ENCODE measurements around the gene ARHGAP32.
A peak's percentile ranks its signal among the peaks of the same experiment; 100 is the strongest.

Gene ARHGAP32

DNA sequence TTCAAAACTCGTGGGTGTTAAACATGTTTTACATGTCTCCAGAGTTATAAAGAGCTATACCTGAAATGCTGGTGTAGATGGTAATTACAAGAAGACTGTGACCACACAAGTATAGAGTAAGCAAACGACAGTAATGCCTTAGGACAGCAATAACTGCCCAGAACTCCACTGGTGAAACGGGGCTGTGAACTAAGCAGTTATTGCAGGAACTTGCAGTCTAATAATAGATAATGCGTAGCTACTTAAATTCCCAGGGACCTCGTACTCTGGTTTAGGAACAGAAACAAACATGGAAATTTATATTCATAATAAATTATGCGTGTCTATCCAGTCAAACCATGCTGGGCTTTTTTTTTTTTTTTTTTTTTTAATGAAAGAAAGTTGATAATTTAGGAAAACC, 224.5 kb downstream of the ARHGAP32 start:
- Histone ChIP-seq H3K27me3 (ENCODE audit: insufficient read depth, low read length) (no peaks in the 10 kb centered on the region), H3K36me3 (ENCODE audit: control insufficient read depth in 1 of 2, insufficient read depth in 2 of 2, low read length in 2 of 2) (peaks cover 25 to 31% of the 10 kb centered on the region in 2 experiments), H3K14ac (ENCODE audit: low read length) (no peak overlapping the region), H3K23ac (ENCODE audit: low read length) (no peak overlapping the region), H3K4me3 (ENCODE audit: low read depth, low read length) (no peak overlapping the region), H4K8ac (ENCODE audit: low read depth, low read length) (no peak overlapping the region), H3K4me1 (ENCODE audit: control insufficient read depth in 1 of 2, insufficient read depth in 2 of 2, low read length in 2 of 2) (no peaks in the 10 kb centered on the region), H3K9me3 (ENCODE audit: insufficient read depth, low read depth, low read length) (no peaks in the 10 kb centered on the region), H3K18ac (ENCODE audit: low read length) (no peak overlapping the region), H2AFZ (ENCODE audit: insufficient read depth, low read length, poor library complexity) (no peak overlapping the region), H3K27ac (ENCODE audit: low read depth, low read length) (no peak overlapping the region), H3K9ac (ENCODE audit: low read length) (no peak overlapping the region), H3K79me1 (ENCODE audit: low read length) (no peaks in the 10 kb centered on the region), H4K91ac (ENCODE audit: low read depth, low read length) (no peak overlapping the region), H2BK12ac (ENCODE audit: low read length) (no peak overlapping the region), H3K79me2 (ENCODE audit: control insufficient read depth, insufficient read depth, low read length, poor library complexity) (no peaks in the 10 kb centered on the region), H2AK5ac (ENCODE audit: low read length) (no peak overlapping the region), H3K4me2 (ENCODE audit: low read length) (no peak overlapping the region), H2BK120ac (ENCODE audit: insufficient read depth, low read length, poor library complexity) (no peak overlapping the region), H4K12ac (ENCODE audit: low read depth, low read length) (no peak overlapping the region), H2BK5ac (ENCODE audit: low read depth, low read length, poor library complexity) (no peak overlapping the region), H3K4ac (ENCODE audit: low read depth, low read length) (no peak overlapping the region)
- DNase-seq = no peak
- WGBS (ENCODE audit: extremely low coverage, insufficient coverage, insufficient read length) = no CpG with 5 or more reads among the region's 6 CpGs

DNA sequence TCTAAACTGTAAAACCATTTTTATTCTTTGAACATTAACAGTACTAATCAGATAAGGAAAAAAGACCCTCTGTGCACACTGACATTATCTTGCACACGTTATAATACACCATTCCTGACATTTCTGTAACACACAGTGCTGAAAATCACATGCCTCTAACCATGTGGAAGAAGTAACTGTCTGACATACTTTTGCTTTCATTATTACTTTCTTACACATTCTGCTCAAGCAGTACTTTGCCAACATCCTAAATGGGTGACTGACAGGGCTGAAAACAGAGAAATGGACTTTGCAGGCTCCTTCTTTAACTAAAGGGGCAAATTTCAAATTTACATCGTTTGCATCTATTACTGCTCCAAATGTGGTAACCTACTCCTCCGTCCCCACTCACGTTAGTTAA, 226.6 kb downstream of the ARHGAP32 start:
- Histone ChIP-seq H3K4me2 (ENCODE audit: low read length) (no peak overlapping the region), H3K27me3 (ENCODE audit: insufficient read depth, low read length) (no peaks in the 10 kb centered on the region), H3K23ac (ENCODE audit: low read length) (no peak overlapping the region), H4K12ac (ENCODE audit: low read depth, low read length) (no peak overlapping the region), H2AK5ac (ENCODE audit: low read length) (no peak overlapping the region), H3K9me3 (ENCODE audit: insufficient read depth, low read depth, low read length) (no peaks in the 10 kb centered on the region), H3K4me1 (ENCODE audit: control insufficient read depth in 1 of 2, insufficient read depth in 2 of 2, low read length in 2 of 2) (no peaks in the 10 kb centered on the region), H3K14ac (ENCODE audit: low read length) (no peak overlapping the region), H2AFZ (ENCODE audit: insufficient read depth, low read length, poor library complexity) (no peak overlapping the region), H2BK12ac (ENCODE audit: low read length) (no peak overlapping the region), H3K9ac (ENCODE audit: low read length) (no peak overlapping the region), H3K4me3 (ENCODE audit: low read depth, low read length) (no peak overlapping the region), H3K36me3 (ENCODE audit: control insufficient read depth in 1 of 2, insufficient read depth in 2 of 2, low read length in 2 of 2) (peaks cover 18 to 23% of the 10 kb centered on the region in 2 experiments), H3K27ac (ENCODE audit: low read depth, low read length) (no peak overlapping the region), H2BK5ac (ENCODE audit: low read depth, low read length, poor library complexity) (no peak overlapping the region), H3K79me1 (ENCODE audit: low read length) (no peaks in the 10 kb centered on the region), H3K79me2 (ENCODE audit: control insufficient read depth, insufficient read depth, low read length, poor library complexity) (no peaks in the 10 kb centered on the region), H4K8ac (ENCODE audit: low read depth, low read length) (no peak overlapping the region), H2BK120ac (ENCODE audit: insufficient read depth, low read length, poor library complexity) (no peak overlapping the region), H4K91ac (ENCODE audit: low read depth, low read length) (no peak overlapping the region), H3K4ac (ENCODE audit: low read depth, low read length) (no peak overlapping the region), H3K18ac (ENCODE audit: low read length) (no peak overlapping the region)
- peak in 1 of 2 donors; percentile 10 for DNase-seq
- no CpG with 5 or more reads among the region's 4 CpGs for WGBS (ENCODE audit: extremely low coverage, insufficient coverage, insufficient read length)

DNA sequence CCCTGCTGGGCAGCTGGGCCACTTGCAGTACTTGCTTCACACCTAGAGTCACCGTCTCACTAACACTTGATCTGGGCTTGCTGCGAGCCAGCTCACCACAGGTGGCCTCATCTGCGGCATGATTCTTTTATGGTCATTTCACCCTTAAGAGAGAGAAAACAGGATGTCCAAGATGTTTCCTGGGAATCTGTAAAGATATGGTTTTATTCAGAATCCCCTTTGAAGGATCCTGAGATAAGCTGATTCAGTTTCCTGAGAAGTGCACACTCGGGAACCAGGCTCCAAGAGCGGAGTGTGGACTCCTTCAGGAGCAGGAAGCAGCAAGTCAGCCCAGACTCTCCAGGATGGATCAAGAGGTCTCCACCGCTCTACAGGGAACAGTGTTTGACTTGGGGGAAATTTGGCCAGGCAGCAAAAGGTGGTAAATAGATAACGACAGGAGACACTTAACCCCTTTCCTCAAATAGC, 227.6 kb downstream of the ARHGAP32 start:
- Histone ChIP-seq H2AFZ (ENCODE audit: insufficient read depth, low read length, poor library complexity) (no peak overlapping the region), H2AK5ac (ENCODE audit: low read length) (no peak overlapping the region), H3K4me1 (ENCODE audit: control insufficient read depth in 1 of 2, insufficient read depth in 2 of 2, low read length in 2 of 2) (no peaks in the 10 kb centered on the region), H3K79me1 (ENCODE audit: low read length) (no peaks in the 10 kb centered on the region), H3K36me3 (ENCODE audit: control insufficient read depth in 1 of 2, insufficient read depth in 2 of 2, low read length in 2 of 2) (peaks cover 8 to 13% of the 10 kb centered on the region in 2 experiments), H3K18ac (ENCODE audit: low read length) (no peak overlapping the region), H4K8ac (ENCODE audit: low read depth, low read length) (no peak overlapping the region), H3K4me3 (ENCODE audit: low read depth, low read length) (no peak overlapping the region), H2BK120ac (ENCODE audit: insufficient read depth, low read length, poor library complexity) (no peak overlapping the region), H3K4ac (ENCODE audit: low read depth, low read length) (no peak overlapping the region), H4K12ac (ENCODE audit: low read depth, low read length) (no peak overlapping the region), H3K27ac (ENCODE audit: low read depth, low read length) (no peak overlapping the region), H3K9ac (ENCODE audit: low read length) (no peak overlapping the region), H3K27me3 (ENCODE audit: insufficient read depth, low read length) (no peaks in the 10 kb centered on the region), H3K14ac (ENCODE audit: low read length) (no peak overlapping the region), H3K9me3 (ENCODE audit: insufficient read depth, low read depth, low read length) (no peaks in the 10 kb centered on the region), H2BK5ac (ENCODE audit: low read depth, low read length, poor library complexity) (no peak overlapping the region), H3K79me2 (ENCODE audit: control insufficient read depth, insufficient read depth, low read length, poor library complexity) (no peaks in the 10 kb centered on the region), H3K4me2 (ENCODE audit: low read length) (no peak overlapping the region), H3K23ac (ENCODE audit: low read length) (no peak overlapping the region), H2BK12ac (ENCODE audit: low read length) (no peak overlapping the region), H4K91ac (ENCODE audit: low read depth, low read length) (no peak overlapping the region)
- no peak for DNase-seq
- no CpG with 5 or more reads among the region's 7 CpGs for WGBS (ENCODE audit: extremely low coverage, insufficient coverage, insufficient read length)

DNA sequence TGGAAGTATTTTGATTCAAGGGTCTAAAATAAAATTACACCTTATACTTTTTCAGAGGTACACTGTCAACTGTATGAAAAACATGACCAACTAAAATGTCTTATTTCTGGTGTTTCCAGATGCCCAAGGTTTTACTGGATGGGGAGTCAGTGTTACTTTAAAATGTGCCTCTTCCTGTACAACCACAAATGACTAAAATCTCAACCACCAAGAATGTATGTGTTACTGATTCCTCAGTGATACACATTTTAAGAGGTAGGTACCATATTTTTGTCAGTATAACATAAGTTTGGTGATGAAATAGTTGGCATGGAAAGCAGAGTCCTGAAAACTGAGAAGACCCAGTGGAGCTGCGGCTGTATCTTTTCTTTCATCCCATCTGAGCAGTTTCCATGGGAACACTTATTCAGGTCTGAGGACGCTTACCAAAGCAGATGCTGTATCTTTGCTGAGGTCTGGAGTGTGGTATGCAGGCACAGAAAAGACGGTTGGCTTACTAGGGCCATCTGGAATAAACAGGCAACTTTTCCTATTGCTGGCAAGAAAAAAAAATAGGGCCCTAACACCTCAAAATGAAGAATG, 228.3 kb downstream of the ARHGAP32 start:
- Histone ChIP-seq H2BK12ac (ENCODE audit: low read length) (no peak overlapping the region), H3K14ac (ENCODE audit: low read length) (no peak overlapping the region), H3K4me3 (ENCODE audit: low read depth, low read length) (no peak overlapping the region), H2AK5ac (ENCODE audit: low read length) (no peak overlapping the region), H3K4me1 (ENCODE audit: control insufficient read depth in 1 of 2, insufficient read depth in 2 of 2, low read length in 2 of 2) (no peaks in the 10 kb centered on the region), H3K23ac (ENCODE audit: low read length) (no peak overlapping the region), H4K8ac (ENCODE audit: low read depth, low read length) (no peak overlapping the region), H3K18ac (ENCODE audit: low read length) (no peak overlapping the region), H3K4me2 (ENCODE audit: low read length) (no peak overlapping the region), H2BK5ac (ENCODE audit: low read depth, low read length, poor library complexity) (no peak overlapping the region), H3K9me3 (ENCODE audit: insufficient read depth, low read depth, low read length) (no peaks in the 10 kb centered on the region), H3K79me1 (ENCODE audit: low read length) (no peaks in the 10 kb centered on the region), H3K4ac (ENCODE audit: low read depth, low read length) (no peak overlapping the region), H4K12ac (ENCODE audit: low read depth, low read length) (no peak overlapping the region), H2BK120ac (ENCODE audit: insufficient read depth, low read length, poor library complexity) (no peak overlapping the region), H3K79me2 (ENCODE audit: control insufficient read depth, insufficient read depth, low read length, poor library complexity) (no peaks in the 10 kb centered on the region), H3K9ac (ENCODE audit: low read length) (no peak overlapping the region), H3K36me3 (ENCODE audit: control insufficient read depth in 1 of 2, insufficient read depth in 2 of 2, low read length in 2 of 2) (peaks cover 1 to 7% of the 10 kb centered on the region in 2 experiments), H3K27me3 (ENCODE audit: insufficient read depth, low read length) (no peaks in the 10 kb centered on the region), H4K91ac (ENCODE audit: low read depth, low read length) (no peak overlapping the region), H2AFZ (ENCODE audit: insufficient read depth, low read length, poor library complexity) (no peak overlapping the region), H3K27ac (ENCODE audit: low read depth, low read length) (no peak overlapping the region)
- peak in 1 of 2 donors; percentile 19 for DNase-seq
- no CpG with 5 or more reads among the region's 3 CpGs for WGBS (ENCODE audit: extremely low coverage, insufficient coverage, insufficient read length)
